COLO668 (cell line): ENCODE measurements around the gene TTC13.

ENCODE experiments used
- DNase-seq: peaks from one replicate; lab custom pipeline; 2025; ENCODE audit not compliant: unreplicated experiment; lab: John Stamatoyannopoulos, UW

TTC13 gene

DNA sequence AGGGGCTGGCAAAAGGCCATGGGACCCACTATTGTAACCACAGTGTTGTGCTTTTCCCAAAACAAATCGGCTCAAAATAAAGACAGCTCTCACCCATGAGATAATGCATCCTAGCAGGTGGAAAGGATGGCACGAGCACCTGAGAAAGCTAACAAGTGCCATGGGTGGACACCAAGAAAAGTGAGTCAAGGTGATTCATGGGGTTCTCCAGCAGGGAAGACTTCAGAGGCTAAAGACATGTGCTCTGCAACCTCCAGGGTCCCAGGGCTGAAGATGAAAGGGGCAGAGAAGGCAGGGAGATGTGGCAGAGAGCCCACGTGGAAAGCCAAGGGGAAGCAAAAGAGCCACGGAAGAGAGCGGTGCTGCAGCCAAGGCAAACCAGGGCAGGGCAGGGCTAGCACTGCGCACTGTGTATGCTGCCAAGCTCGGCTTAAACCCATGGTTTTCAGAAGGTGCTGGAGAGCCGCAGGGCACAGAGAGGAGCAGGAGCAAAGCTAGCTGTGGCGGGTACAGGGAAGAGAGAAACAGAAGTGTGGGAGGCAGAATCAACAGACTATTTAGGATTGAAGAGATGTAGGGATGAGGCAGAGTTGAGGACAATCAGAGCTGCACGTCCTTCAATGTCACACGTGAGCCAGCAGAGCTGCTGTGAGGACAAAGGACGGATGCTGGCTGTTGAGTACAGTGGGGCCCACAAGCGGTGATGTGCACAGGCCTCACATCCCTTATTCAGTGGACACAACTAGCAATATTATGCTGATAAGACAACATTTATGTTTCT, 68.5 kb downstream of the TTC13 start:
- no peak for DNase-seq

GRCh38 chr1:230907472-230908205, 71.0 kb downstream of the TTC13 start:
- no peak for DNase-seq

DNA sequence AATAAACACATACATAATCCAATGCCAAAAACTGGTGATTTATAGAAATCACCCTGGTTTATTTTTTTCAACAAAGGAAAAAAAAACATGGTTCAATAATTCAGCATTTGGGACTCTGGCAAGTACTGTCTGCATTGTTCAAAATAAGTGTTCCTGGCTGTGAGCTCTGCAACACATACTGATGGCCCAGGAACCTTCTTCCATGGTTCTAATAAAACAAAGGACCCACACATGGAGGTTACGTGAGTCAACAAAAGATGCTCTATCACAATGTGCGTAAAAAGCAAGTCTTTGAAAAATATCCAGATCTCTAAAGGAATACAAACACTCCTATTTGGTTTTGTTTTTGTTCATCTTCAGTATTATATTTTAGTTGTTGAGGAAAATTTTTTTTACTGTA, 72.4 kb downstream of the TTC13 start:
- DNase-seq = no peak

GRCh38 chr1:230905733-230906132, 72.9 kb downstream of the TTC13 start:
- no peak for DNase-seq

DNA sequence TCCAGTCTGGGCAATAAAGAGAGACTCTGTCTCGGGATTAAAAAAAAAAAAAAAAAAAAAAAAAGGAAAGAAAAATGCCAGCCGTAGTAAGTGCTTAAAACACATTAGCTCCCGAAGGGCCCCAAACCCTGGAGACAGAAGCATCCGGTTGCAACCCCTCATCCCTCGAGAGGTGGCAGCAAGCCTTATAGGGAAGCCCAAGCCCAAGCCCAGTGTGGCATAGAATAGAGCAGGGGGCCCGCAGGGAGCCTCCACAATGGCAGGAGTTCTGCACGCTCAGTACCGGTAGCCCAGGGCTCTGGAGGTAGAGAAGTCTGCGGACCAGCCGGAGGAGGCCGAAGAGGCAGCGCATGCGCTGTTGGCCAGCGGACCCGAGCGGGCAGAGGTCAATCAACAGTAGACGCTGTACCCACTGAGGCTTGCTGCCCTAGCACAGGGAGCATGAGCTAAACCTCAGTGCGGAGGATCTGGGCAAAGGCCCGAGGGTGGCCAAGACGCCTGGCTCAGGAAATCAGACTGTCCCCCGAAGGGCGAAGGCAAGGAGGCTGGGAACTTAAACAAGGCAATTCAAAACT, 76.2 kb downstream of the TTC13 start:
- no peak for DNase-seq

GRCh38 chr1:230901671-230902070, 77.0 kb downstream of the TTC13 start:
- DNase-seq = no peak

DNA sequence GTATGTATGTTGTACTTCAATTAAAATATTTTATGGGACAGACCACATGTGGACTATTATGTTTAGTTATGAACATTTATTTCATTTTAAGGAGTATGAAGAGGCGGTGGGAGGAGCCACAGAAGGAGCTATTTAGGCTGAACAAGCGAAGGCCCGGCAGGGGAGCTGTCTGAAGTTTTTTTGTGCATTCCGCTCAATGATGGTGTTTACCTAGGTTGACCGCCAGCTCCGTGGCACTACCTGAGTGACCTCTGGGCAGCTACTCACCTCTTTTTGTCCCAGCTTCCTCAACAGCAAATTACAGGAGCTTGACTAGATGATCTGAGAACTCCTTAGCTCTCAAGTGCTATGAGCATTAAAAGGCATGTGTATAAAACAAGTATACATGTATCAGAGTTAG, 77.7 kb downstream of the TTC13 start:
- no peak for DNase-seq

DNA sequence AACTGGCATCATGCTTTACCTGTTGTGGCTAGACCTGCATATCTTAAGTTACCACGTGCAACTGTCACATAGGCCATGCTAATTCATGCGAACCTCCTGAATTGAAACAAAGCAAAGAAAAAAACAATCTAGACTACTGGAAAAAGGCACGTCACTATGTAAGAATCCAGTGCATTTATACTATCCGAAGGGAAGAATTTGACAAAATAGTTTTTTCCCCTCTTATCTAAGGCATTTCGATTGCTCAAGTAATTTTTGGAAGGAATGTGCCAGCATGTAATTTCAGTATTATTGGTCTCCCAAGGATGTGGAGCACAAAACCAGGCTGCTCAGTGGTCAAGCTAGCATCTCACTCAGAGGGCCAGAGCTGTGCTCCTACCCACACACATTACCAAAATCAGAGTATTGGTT, 78.8 kb downstream of the TTC13 start:
- DNase-seq = no peak

DNA sequence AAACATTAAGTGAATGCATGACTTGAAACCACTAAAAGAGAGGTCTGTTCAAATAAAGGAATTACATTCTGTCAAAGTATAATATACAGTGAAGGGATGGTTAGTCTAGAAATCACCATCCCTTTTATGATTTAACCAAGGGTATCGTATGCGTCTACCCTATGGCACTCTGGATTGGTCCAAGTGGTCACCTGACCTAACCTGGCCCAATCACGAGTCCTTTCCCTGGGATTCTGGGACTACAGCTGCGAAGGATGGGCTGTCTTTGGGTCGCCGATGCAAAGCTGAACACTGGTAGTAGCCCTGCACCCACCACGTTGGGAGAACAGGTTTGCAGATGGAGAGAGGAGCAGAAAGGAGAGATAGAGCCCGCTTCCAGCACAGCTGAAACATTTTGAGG, 79.9 kb downstream of the TTC13 start:
- DNase-seq = no peak

DNA sequence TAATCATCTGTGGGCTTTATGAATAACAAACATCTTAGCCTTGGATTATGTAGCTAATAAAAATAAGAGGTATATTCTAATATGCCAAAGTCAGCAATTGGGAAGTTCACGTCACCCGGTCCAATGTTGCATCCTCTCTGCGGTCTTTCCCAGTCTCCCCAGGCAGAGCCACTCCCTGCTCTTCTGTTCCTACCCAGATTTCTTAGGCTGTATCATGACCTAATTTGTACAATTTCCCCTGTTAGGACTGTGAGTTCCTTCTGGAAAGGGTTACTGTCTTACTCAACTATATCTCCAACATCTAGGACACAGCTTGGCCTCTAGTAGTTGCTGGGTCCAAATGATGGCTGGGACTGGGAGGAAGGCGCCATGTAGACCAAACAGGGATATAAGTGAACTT, 80.5 kb downstream of the TTC13 start:
- DNase-seq = no peak

DNA sequence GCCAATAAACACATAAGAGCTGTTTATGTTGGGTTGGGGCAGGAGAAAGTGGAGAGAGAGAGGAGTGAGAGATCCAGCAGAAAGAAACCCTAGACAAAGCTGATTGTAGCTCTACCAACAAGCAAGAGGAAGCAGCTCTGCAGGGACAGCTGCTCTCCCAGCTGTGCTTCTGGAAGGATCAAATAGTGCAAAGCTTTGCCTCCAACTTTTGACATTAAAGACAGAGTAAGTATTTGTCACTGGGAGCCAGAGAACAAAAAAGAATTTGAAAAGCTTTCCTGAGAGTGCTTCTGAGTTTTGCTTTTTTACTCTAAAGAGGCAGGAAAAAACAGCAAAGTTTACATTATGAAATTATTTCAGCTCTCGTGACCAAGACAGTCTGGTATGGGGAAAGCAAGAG, 81.9 kb downstream of the TTC13 start:
- DNase-seq = no peak

GRCh38 chr1:230895452-230895851, 83.2 kb downstream of the TTC13 start:
- DNase-seq = no peak

GRCh38 chr1:230894664-230895063, 84.0 kb downstream of the TTC13 start:
- DNase-seq = no peak

- no peak for DNase-seq
Measured at GRCh38 chr1:230894032-230894431, 84.6 kb downstream of the TTC13 start.

DNA sequence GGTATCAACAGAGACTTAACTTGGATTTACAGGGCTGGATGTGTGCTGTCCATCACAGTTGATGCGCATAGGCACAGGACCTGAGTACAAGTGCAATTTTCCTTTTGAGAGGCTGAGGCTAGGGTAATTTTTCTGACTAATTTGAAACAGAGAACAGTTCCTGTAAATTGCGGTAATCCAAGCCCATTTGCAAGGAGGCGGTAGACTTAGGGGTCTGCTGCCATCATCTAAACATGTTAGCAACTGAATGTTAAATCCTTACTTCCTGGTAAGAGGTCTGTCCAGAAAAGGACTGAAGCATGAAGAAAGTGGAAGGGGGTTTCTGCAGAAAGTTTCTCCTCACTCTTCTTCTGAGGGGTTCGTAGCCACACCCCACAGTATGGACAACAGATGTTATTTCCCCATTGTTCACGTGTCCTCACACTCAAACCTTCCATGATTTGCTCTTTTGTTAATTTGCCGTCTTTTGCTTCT, 86.6 kb downstream of the TTC13 start:
- no peak for DNase-seq

- DNase-seq = no peak
Measured at GRCh38 chr1:230891413-230891812, 87.2 kb downstream of the TTC13 start.

DNA sequence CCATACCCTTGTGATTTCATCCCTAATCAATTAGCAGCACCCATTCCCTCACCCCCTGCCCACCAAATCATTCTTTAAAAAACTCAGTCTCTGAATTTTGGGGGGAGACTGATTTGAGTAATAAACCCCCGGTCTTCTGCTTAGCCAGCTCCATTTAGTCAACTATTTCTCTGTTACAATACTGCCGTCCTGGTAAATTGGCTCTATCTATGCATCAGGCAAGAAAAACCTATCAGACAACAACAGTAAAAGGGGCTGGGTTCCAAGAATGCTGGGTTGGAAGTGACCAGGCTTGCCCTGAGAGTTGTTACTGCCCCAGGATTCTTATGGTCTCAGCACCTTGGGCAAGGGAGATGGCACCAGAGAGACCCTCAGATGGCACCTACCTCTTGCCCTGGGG, 94.0 kb downstream of the TTC13 start:
- no peak for DNase-seq

DNA sequence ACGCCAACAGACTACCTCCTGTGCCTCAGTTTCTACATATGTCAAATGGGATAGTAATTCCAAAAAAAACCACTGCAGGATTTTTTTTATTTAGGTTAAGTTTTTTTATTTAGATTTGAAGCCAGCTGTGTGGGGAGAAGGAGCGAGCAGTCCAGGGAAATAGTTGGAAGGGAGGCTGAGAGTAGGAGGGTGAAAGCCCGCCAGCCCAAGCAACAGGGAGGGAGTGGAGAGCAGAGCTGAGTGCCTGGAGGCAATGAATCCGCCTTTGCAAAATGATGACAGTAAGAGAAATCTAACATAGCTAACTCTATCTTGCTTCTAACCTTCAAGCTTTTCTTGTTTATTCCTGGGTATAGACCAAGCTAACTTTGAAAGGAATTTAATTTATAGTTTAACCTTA, 94.7 kb downstream of the TTC13 start:
- DNase-seq = no peak

- DNase-seq = no peak
Measured at GRCh38 chr1:230879778-230880177, 98.9 kb downstream of the TTC13 start.

GRCh38 chr1:230878591-230878990, 100.1 kb downstream of the TTC13 start:
- DNase-seq = no peak

DNA sequence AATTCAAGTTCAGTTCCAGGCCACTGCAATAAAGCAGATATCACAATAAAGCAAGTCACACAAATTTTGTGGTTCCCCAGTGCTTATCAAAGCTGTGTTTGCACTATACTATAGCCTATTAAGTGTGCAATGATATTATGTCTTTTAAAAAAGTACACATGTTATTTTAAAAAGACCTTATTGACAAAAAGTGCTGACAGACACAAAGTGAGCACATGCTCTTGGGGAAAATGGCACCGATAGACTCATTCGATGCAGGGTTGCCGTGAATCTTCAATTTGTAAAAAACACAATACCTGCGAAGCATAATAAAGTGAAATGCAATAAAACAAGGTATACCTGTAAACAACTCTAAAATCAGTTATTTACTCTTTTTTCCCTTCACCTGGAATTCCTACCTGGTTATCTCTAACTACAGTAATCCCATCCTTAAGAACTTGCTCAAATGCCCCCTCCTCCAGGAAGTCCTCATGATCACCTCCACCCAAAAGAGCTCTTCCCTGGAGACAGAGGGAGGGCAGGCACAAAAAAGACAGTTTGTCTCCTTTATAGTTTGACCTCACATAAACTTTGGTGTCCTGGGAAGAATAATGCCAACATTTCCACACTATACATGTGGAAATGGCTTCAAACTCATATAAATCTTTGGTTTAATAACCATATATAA, 100.6 kb downstream of the TTC13 start:
- DNase-seq = no peak
